A673 (cell line): ENCODE data around the gene SNAPIN. TPM values are rescaled to one million over a fixed set of nuclear protein-coding genes. Genes with fewer than 3 reads are reported as not detected.
"Not testable (repeated sequence)": the region's sequence is repeated elsewhere in the genome, so short reads cannot be mapped to it uniquely, and the experiment has no call there.

Experiments
- BruUV-seq: library from RNA; stranded (reverse); fragments of 400-500 nt; replicated peaks from 2 replicates; lab custom pipeline; 2021; lab: Mats Ljungman, UMichigan
- CTCF ChIA-PET: fragments of 300-600 bp; sonication (Branson Sonifier 250); formaldehyde crosslinking; loops from one replicate; lab custom pipeline; 2022; ENCODE audit warnings: antibody characterized with exemption; lab: Charles Lee
- POLR2A ChIA-PET: fragments of 300-600 bp; sonication (Branson Sonifier 250); formaldehyde crosslinking; loops from one replicate; lab custom pipeline; 2022; ENCODE audit warnings: antibody characterized with exemption; ENCODE audit not compliant: low non-redundant PET; lab: Charles Lee
- DNase-seq: peaks from one replicate; pipeline ENCODE4 v3.0.0-alpha.2; 2015; ENCODE audit warnings: low spot score
- H3K27ac ChIP-seq: fragments of 200-600 bp; sonication (generic); 2 replicates; pipeline ENCODE4 v1.5.1; 2016; ENCODE audit warnings: mixed run types, low read depth, mild to moderate bottlenecking, mixed read lengths, antibody characterized with exemption, low read length; ENCODE audit not compliant: poor library complexity, severe bottlenecking
- H3K27me3 ChIP-seq: fragments of 200-600 bp; sonication (generic); replicated peaks from 2 replicates; pipeline ENCODE4 v1.6.1; 2017; ENCODE audit warnings: mixed run types, low read depth, mild to moderate bottlenecking, mixed read lengths, antibody characterized with exemption, low read length; ENCODE audit not compliant: insufficient read depth, poor library complexity
- H3K36me3 ChIP-seq: fragments of 200-600 bp; sonication (generic); 2 replicates; pipeline ENCODE4 v1.6.1; 2016; ENCODE audit warnings: mixed run types, mild to moderate bottlenecking, mixed read lengths, antibody characterized with exemption, low read length; ENCODE audit not compliant: insufficient read depth, poor library complexity, severe bottlenecking
- H3K4me1 ChIP-seq: fragments of 200-600 bp; sonication (generic); 2 replicates; pipeline ENCODE4 v1.6.1; 2017; ENCODE audit warnings: mixed run types, mild to moderate bottlenecking, mixed read lengths, antibody characterized with exemption, low read length; ENCODE audit not compliant: insufficient read depth, poor library complexity, severe bottlenecking
- H3K4me3 ChIP-seq: fragments of 200-600 bp; sonication (generic); 2 replicates; pipeline ENCODE4 v1.5.1; 2016; ENCODE audit warnings: low read depth, mixed run types, mild to moderate bottlenecking, mixed read lengths, low read length; ENCODE audit not compliant: poor library complexity, severe bottlenecking
- H3K9me3 ChIP-seq: fragments of 200-600 bp; sonication (generic); 2 replicates; pipeline ENCODE4 v1.6.1; 2016; ENCODE audit warnings: mixed run types, low read depth, mild to moderate bottlenecking, mixed read lengths, antibody characterized with exemption, low read length; ENCODE audit not compliant: poor library complexity, severe bottlenecking
- EZH2 ChIP-seq: fragments of 200-600 bp; sonication (generic); IDR thresholded peaks from 2 replicates; pipeline ENCODE4 v1.6.1; 2017; ENCODE audit warnings: borderline replicate concordance, low read depth, mild to moderate bottlenecking, mixed read lengths, antibody characterized with exemption, low read length; ENCODE audit not compliant: poor library complexity, severe bottlenecking
- intact Hi-C: fragments of 100-400 bp; cut with micrococcal nuclease; formaldehyde crosslinking; loops from one replicate; pipeline ENCODE4 v1.10.0; 2022; ENCODE audit not compliant: unreplicated experiment
- total RNA-seq: library from RNA; stranded (reverse); gene quantifications from 2 replicates; pipeline ENCODE4 v1.2.3, GENCODE V29; 2021
- TF ChIP-seq, protein P1 (sequence below): fragments of 300-800, 200-600 bp; sonication (generic); conservative IDR thresholded peaks from 2 replicates; pipeline ENCODE4 v1.5.1; 2017; ENCODE audit warnings: low read depth, mild to moderate bottlenecking, antibody characterized with exemption, low read length, moderate library complexity, mixed read lengths

The SNAPIN gene
- total RNA-seq, 1 experiment from 2014 or later = 47.4 TPM

DNA sequence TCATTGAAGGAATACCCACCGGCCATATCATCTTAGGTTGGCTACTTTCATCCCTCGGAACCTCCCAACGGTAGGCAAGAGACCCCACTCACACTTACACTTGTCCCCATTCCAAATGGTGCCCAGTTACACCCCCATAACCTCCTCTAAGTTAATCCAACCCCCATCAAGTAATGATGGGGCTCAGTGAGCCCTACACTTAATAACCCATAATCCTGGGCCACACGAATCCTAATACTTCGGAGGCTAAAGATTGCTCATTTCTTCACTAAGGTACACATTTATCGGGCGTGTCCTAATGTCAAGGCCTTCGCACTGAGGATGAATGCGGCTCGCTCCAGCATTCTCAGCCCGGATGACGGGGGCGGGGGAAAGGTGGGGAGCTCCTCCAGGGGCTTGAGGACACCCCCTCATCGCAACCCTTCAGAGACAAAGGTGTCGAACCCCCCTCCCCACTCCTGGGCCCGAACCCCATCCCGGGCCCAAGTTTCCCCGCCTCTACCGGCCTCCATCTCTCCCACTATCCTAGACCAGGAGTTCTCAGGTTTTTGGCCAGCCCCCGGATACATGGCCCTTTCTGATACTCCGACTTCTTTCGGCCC lies 11.9 kb downstream of the SNAPIN start:
- TF ChIP-seq, protein P1, sequence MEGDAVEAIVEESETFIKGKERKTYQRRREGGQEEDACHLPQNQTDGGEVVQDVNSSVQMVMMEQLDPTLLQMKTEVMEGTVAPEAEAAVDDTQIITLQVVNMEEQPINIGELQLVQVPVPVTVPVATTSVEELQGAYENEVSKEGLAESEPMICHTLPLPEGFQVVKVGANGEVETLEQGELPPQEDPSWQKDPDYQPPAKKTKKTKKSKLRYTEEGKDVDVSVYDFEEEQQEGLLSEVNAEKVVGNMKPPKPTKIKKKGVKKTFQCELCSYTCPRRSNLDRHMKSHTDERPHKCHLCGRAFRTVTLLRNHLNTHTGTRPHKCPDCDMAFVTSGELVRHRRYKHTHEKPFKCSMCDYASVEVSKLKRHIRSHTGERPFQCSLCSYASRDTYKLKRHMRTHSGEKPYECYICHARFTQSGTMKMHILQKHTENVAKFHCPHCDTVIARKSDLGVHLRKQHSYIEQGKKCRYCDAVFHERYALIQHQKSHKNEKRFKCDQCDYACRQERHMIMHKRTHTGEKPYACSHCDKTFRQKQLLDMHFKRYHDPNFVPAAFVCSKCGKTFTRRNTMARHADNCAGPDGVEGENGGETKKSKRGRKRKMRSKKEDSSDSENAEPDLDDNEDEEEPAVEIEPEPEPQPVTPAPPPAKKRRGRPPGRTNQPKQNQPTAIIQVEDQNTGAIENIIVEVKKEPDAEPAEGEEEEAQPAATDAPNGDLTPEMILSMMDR = no peak
- TF ChIP-seq EZH2 = no peak
- peaks cover 8% of the 10 kb centered on the region for H3K4me1 ChIP-seq
- ChIA-PET CTCF (no interaction called here), POLR2A (interaction anchor here (0.7 kb wide), 1 partner anchor 1157 kb away, joined by 4 read pairs; no protein-coding TSS in a partner anchor)
- H3K9me3 ChIP-seq = no peaks in the 10 kb centered on the region
- no peaks in the 10 kb centered on the region for H3K27me3 ChIP-seq
- H3K36me3 ChIP-seq = peaks cover 46% of the 10 kb centered on the region
- H3K27ac ChIP-seq = peak overlapping the region; percentile 85
- TSS peak; percentile 85 for BruUV-seq
- no peak for DNase-seq
- intact Hi-C loops = loop anchor here (2.0 to 5.0 kb wide), 3 partner anchors 158 to 316 kb away; partner anchors contain the start of genes RAB13 and SLC39A1
- H3K4me3 ChIP-seq = peak overlapping the region; percentile 70

DNA sequence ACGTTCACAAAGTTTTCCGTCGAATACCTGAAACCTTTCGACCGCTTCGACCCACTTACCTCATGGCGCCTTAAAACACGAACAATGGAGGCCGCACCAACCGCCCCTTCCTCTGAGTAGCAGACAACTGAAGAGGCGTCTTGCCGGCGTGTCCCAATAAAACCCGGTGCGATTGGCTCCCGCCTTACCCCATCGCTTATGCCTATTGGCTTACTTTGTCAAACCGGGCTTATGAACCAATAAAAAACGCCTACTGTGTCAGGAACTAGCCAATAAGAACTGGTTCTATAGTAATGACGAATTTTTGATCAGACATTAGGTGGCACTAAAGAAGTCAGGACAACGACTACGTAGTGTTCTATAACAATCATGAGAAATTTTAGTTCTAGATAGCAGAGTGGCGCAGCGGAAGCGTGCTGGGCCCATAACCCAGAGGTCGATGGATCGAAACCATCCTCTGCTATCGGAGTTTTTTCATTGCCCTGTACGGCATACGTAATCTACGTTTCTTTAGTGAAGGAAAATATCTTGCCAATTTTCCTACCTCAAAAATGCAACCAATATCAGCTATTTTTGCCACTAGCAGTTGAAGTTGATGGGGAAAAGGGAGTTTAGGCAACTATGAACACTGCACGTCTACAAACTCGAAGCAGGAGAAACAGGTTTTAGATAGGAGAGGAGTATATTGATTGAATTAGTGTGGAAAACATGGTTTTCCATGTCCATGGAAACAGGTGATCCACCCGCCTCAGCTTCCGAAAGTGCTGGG lies 12.5 kb downstream of the SNAPIN start, which contains the start of gene ILF2:
Gene ILF2 (minus strand): TSS at position 135 of the 769 bp plus-strand sequence. CDS start 71 bp downstream, at position 64.
- no peaks in the 10 kb centered on the region for H3K27me3 ChIP-seq
- no TSS peak for BruUV-seq
- no peak for TF ChIP-seq EZH2
- TF ChIP-seq, protein P1 = peak; percentile 41; the same call in 1 of the 2 replicates
- intact Hi-C loops = loop anchor here (2.0 to 5.0 kb wide), 3 partner anchors 159 to 316 kb away; partner anchors contain the start of genes RAB13 and SLC39A1
- CTCF ChIA-PET = no interaction called here
- H3K9me3 ChIP-seq = no peaks in the 10 kb centered on the region
- H3K36me3 ChIP-seq = peaks cover 39% of the 10 kb centered on the region
- H3K4me1 ChIP-seq = peaks cover 8% of the 10 kb centered on the region
- peak within 1 kb of the TSS; percentile 70 for H3K4me3 ChIP-seq
- POLR2A ChIA-PET = interaction anchor here (0.6 kb wide), 1 partner anchor 16 kb away, joined by 3 read pairs; no protein-coding TSS in a partner anchor
- peak; percentile 99 for DNase-seq
- H3K27ac ChIP-seq = peak within 1 kb of the TSS; percentile 85

DNA sequence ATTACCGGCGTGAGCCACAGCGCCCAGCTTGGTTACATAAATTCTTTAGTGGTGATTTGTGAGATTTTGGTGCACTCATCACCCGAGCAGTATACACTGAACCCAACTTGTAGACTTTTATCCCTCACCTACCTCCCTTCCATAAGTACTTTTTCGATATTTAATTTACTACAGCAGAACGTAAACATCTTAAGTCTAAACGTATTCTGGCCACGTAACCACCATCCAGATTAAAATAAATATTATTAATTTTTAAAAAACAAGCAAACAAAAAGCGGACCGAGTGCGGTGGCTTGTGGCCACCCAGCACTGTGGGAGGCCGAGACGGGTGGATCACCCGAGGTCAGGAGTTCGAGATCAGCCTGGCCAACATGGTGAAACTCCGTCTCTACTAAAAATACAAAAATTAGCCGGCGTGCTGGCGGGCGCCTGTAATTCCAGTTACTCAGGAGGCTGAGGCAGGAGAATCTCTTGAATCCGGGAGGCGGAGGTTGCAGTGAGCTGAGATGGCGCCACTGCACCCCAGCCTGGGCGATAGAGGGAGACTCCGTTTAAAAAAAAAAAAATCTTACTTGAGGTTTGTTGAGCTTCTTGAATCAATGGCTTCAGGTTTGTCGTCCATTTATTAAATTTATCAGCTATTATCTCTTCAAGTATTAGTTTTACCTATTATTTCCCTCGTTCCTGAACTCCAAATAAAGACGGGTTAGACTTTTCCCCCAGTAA lies 13.3 kb downstream of the SNAPIN start:
- peaks cover 32% of the 10 kb centered on the region for H3K36me3 ChIP-seq
- H3K27ac ChIP-seq = peak overlapping the region; percentile 52
- H3K27me3 ChIP-seq, BruUV-seq, H3K9me3 ChIP-seq, H3K4me1 ChIP-seq: not testable (repeated sequence)
- DNase-seq = peak; percentile 56
- ChIA-PET CTCF (interaction anchor here (0.8 kb wide), 1 partner anchor 275 kb away, joined by 3 read pairs; the partner anchor contains the start of gene DENND4B), POLR2A (interaction anchor here (0.6 to 0.7 kb wide), 3 partner anchors 17 to 322 kb away, joined by 3 to 8 read pairs (median 4); partner anchors contain the start of gene INTS3)
- intact Hi-C loops = loop anchor here (2.0 to 5.0 kb wide), 3 partner anchors 159 to 315 kb away; partner anchors contain the start of genes RAB13 and SLC39A1
- peak overlapping the region; percentile 70 for H3K4me3 ChIP-seq
- TF ChIP-seq, protein P1 = peak; percentile 38
